SK-N-SH (cell line): ENCODE measurements around the gene SELENOM. TPM values are rescaled to one million over a fixed set of nuclear protein-coding genes. Genes with fewer than 3 reads are reported as not detected.
A peak's percentile ranks its signal among the peaks of the same experiment; 100 is the strongest.

ENCODE experiments used
- CTCF ChIA-PET: fragments of 300-600, 350-600 bp; formaldehyde crosslinking; extraction: SDS; loops from one replicate; lab custom pipeline; 2021; lab: Yijun Ruan, JAX
- POLR2A ChIA-PET: fragments of 350-600 bp; sonication (Branson Sonifier 250); formaldehyde crosslinking; extraction: SDS; loops from one replicate; lab custom pipeline; 2020; ENCODE audit warnings: antibody characterized with exemption, inconsistent platforms; lab: Yijun Ruan, JAX
- DNase-seq: peaks from one replicate; pipeline ENCODE4 v3.0.0; 2012
- H2AFZ ChIP-seq: fragments of 200-600 bp; sonication (generic); 2 replicates; pipeline ENCODE4 v1.8.1; 2016; ENCODE audit warnings: antibody characterized with exemption, mild to moderate bottlenecking, low read depth
- H3F3A ChIP-seq: fragments of 200-600 bp; sonication (generic); replicated peaks from 2 replicates; pipeline ENCODE3; 2016; ENCODE audit warnings: antibody characterized with exemption, mild to moderate bottlenecking; ENCODE audit not compliant: insufficient read depth
- H3K27ac ChIP-seq, 2 experiments: fragments of 200-500 bp in 1 of 2; fragments of 200-600 bp in 1 of 2; sonication (Bioruptor generic) in 1 of 2; sonication (generic), shearing (Covaris generic) in 1 of 2; 2 replicates each; pipeline versions ENCODE4 v1.5.1 to v1.6.1; 2014 to 2016; ENCODE audit warnings: low read depth in 2 of 2, inconsistent platforms in 1 of 2, low read length in 1 of 2, mild to moderate bottlenecking in 1 of 2, mixed read lengths in 1 of 2
- H3K27me3 ChIP-seq: fragments of 200-600 bp; sonication (generic), shearing (Covaris generic); 2 replicates; pipeline ENCODE4 v1.6.1; 2016; ENCODE audit warnings: mixed run types; ENCODE audit not compliant: insufficient read depth
- H3K36me3 ChIP-seq, 2 experiments: fragments of 200-500 bp in 1 of 2; fragments of 200-600 bp in 1 of 2; sonication (Bioruptor generic) in 1 of 2; sonication (generic) in 1 of 2; replicated peaks in 1 of 2; 2 replicates each; pipeline versions ENCODE3 to v1.5.1; 2014 to 2016; ENCODE audit warnings: low read length in 1 of 2, mild to moderate bottlenecking in 1 of 2; ENCODE audit not compliant: insufficient read depth in 2 of 2, control insufficient read depth in 1 of 2
- H3K4me1 ChIP-seq, 2 experiments: fragments of 200-500 bp in 1 of 2; fragments of 200-600 bp in 1 of 2; sonication (Bioruptor generic) in 1 of 2; sonication (generic), shearing (Covaris generic) in 1 of 2; 2 replicates each; pipeline versions ENCODE4 v1.5.1 to v1.6.1; 2014 to 2016; ENCODE audit warnings: low read depth in 1 of 2, low read length in 1 of 2, mixed run types in 1 of 2; ENCODE audit not compliant: insufficient read depth in 2 of 2, control insufficient read depth in 1 of 2
- H3K4me2 ChIP-seq: fragments of 200-600 bp; sonication (generic), shearing (Covaris generic); 2 replicates; pipeline ENCODE4 v1.6.1; 2017; ENCODE audit warnings: mixed run types
- H3K4me3 ChIP-seq, 2 experiments: fragments of 200-500 bp in 1 of 2; fragments of 200-600 bp in 1 of 2; sonication (Bioruptor generic) in 1 of 2; sonication (generic), shearing (Covaris generic) in 1 of 2; 2 replicates each; pipeline versions ENCODE4 v1.5.1 to v1.8.1; 2014 to 2016; ENCODE audit warnings: low read depth in 2 of 2, inconsistent platforms in 1 of 2, low read length in 1 of 2, mild to moderate bottlenecking in 1 of 2, mixed read lengths in 1 of 2, moderate library complexity in 1 of 2
- H3K79me2 ChIP-seq: fragments of 200-600 bp; sonication (generic); 2 replicates; pipeline ENCODE4 v1.8.1; 2017; ENCODE audit warnings: mild to moderate bottlenecking; ENCODE audit not compliant: insufficient read depth
- H3K9ac ChIP-seq: fragments of 200-600 bp; sonication (generic); 2 replicates; pipeline ENCODE4 v1.6.1; 2017; ENCODE audit warnings: mixed run types
- H3K9me2 ChIP-seq: fragments of 200-600 bp; sonication (generic); 2 replicates; pipeline ENCODE4 v1.6.1; 2017; ENCODE audit warnings: mixed run types
- H3K9me3 ChIP-seq: fragments of 200-600 bp; sonication (generic); 2 replicates; pipeline ENCODE4 v1.6.1; 2017; ENCODE audit warnings: mixed run types, mild to moderate bottlenecking, moderate library complexity
- H4K20me1 ChIP-seq: fragments of 200-600 bp; sonication (generic); 2 replicates; pipeline ENCODE4 v1.6.1; 2017; ENCODE audit warnings: mild to moderate bottlenecking, mixed run types; ENCODE audit not compliant: insufficient read depth
- CTCF ChIP-seq: fragments of 200-600 bp; sonication (generic); IDR thresholded peaks from 2 replicates; pipeline ENCODE4 v1.6.1; 2017; ENCODE audit warnings: antibody characterized with exemption, mild to moderate bottlenecking, moderate library complexity
- EZH2phosphoT487 ChIP-seq: fragments of 200-600 bp; sonication (generic); IDR thresholded peaks from 2 replicates; pipeline ENCODE4 v1.6.1; 2017; ENCODE audit warnings: low read depth, mixed run types, mild to moderate bottlenecking, antibody characterized with exemption, moderate library complexity, borderline replicate concordance
- FOXJ3 ChIP-seq: sonication (generic); formaldehyde crosslinking; IDR thresholded peaks from 2 replicates; pipeline ENCODE4 v1.5.1; 2020; ENCODE audit warnings: mild to moderate bottlenecking, missing genetic modification reagents
- GABPA ChIP-seq: IDR thresholded peaks from 2 replicates; pipeline ENCODE4 v1.4.0; 2012; ENCODE audit warnings: low read depth, mild to moderate bottlenecking
- GATA2 ChIP-seq: sonication (generic); formaldehyde crosslinking; IDR thresholded peaks from 2 replicates; pipeline ENCODE4 v1.5.0; 2020; ENCODE audit warnings: mild to moderate bottlenecking, missing genetic modification reagents
- MAX ChIP-seq: IDR thresholded peaks from 2 replicates; pipeline ENCODE4 v1.4.0; 2012; ENCODE audit warnings: low read depth
- MXI1 ChIP-seq: IDR thresholded peaks from 2 replicates; pipeline ENCODE4 v1.6.1; 2012; ENCODE audit warnings: mild to moderate bottlenecking, low read depth, low read length, improper control_type of control experiment
- NRF1 ChIP-seq: IDR thresholded peaks from 2 replicates; pipeline ENCODE4 v1.6.1; 2012; ENCODE audit warnings: low read depth, mild to moderate bottlenecking, low read length
- POLR2AphosphoS5 ChIP-seq: IDR thresholded peaks from 2 replicates; pipeline ENCODE4 v1.6.1; 2012; ENCODE audit warnings: low read depth, low read length
- RAD21 ChIP-seq: IDR thresholded peaks from 2 replicates; pipeline ENCODE4 v1.6.1; 2012; ENCODE audit warnings: mild to moderate bottlenecking, low read length
- SMC3 ChIP-seq: IDR thresholded peaks from 2 replicates; pipeline ENCODE4 v1.6.1; 2012; ENCODE audit warnings: low read depth, low read length, improper control_type of control experiment
- TAF1 ChIP-seq: IDR thresholded peaks from 2 replicates; pipeline ENCODE4 v1.6.1; 2012; ENCODE audit warnings: low read depth, mild to moderate bottlenecking, low read length, moderate library complexity, borderline replicate concordance
- TCF12 ChIP-seq: IDR thresholded peaks from 2 replicates; pipeline ENCODE4 v1.4.0; 2012
- TEAD4 ChIP-seq: IDR thresholded peaks from 2 replicates; pipeline ENCODE4 v1.4.0; 2012; ENCODE audit warnings: mild to moderate bottlenecking, borderline replicate concordance; ENCODE audit not compliant: insufficient read depth
- USF1 ChIP-seq: IDR thresholded peaks from 2 replicates; pipeline ENCODE4 v1.4.0; 2012; ENCODE audit warnings: low read depth, borderline replicate concordance
- YY1 ChIP-seq: IDR thresholded peaks from 2 replicates; pipeline ENCODE4 v1.4.0; 2012; ENCODE audit warnings: low read depth, mild to moderate bottlenecking
- ZBTB33 ChIP-seq: IDR thresholded peaks from 2 replicates; pipeline ENCODE4 v1.4.0; 2012; ENCODE audit warnings: low read depth, borderline replicate concordance
- WGBS: methylation state at CpG from one replicate; pipeline ENCODE4 v1.1.6; 2017; ENCODE audit warnings: low lambda C conversion rate; 5-methylcytosine and 5-hydroxymethylcytosine counted together
- polyA plus RNA-seq, 3 experiments: library from polyadenylated mRNA; depleted of rRNA; stranded (reverse); fragments of >200 nt; gene quantifications; 2 replicates each; pipeline ENCODE4 v1.2.3, GENCODE V29; 2012

Gene SELENOM
- polyA plus RNA-seq, 1 of the 3 experiments (the other 2 are of a cell fraction), result 117 TPM

GRCh38 chr22:31084811-31085492, 22.4 kb downstream of the SELENOM start:
- H3K36me3 ChIP-seq, result peaks cover 0 to 13% of the 10 kb centered on the region in 2 experiments
- CTCF ChIA-PET, result interaction anchor here (0.6 to 9.4 kb wide), 64 partner anchors 9 to 640 kb away, joined by 3 to 85 read pairs (median 5); partner anchors contain the start of genes INPP5J, MORC2, PES1 and RNF185
- POLR2A ChIA-PET, result interaction anchor here (0.8 to 2.2 kb wide), 10 partner anchors 9 to 163 kb away, joined by 3 to 11 read pairs (median 6); partner anchors contain the start of genes INPP5J, MORC2, SELENOM and TUG1
- peaks cover 53% of the 10 kb centered on the region for H3K79me2 ChIP-seq
- peak overlapping the region; percentile 76 to 95 for H3K27ac ChIP-seq
- peak overlapping the region; percentile 92 for H3K4me2 ChIP-seq
- 27% methylated on average over 23 of the region's 69 CpGs for WGBS
- H3K9me3 ChIP-seq, result no peaks in the 10 kb centered on the region
- no peaks in the 10 kb centered on the region for H4K20me1 ChIP-seq
- no peaks in the 10 kb centered on the region for H3K27me3 ChIP-seq
- TF ChIP-seq TAF1 (peak; percentile 76; the same call in 1 of the 2 replicates), NRF1 (peak; percentile 6; the same call in 1 of the 2 replicates), MXI1 (peak; percentile 74), RAD21 (peak; percentile 79), SMC3 (peak; percentile 70), GATA2 (CRISPR knock-in tag) (no peak), ZBTB33 (no peak), FOXJ3 (CRISPR knock-in tag) (no peak), TEAD4 (no peak), MAX (peak; percentile 74; the same call in 1 of the 2 replicates), GABPA (no peak), USF1 (0 out of 2 replicates have a peak, but pooled peaks have one; percentile 22), EZH2phosphoT487 (no peak), YY1 (peak; percentile 88), CTCF (peak; percentile 84), POLR2AphosphoS5 (peak; percentile 76), TCF12 (no peak)
- H3K9me2 ChIP-seq, result no peaks in the 10 kb centered on the region
- H3K4me1 ChIP-seq, result peaks cover 21 to 40% of the 10 kb centered on the region in 2 experiments; a peak in 2 of 4 replicates
- peak overlapping the region; percentile 70 to 74 for H3K4me3 ChIP-seq
- peak overlapping the region; percentile 90 for H2AFZ ChIP-seq
- DNase-seq, result peak; percentile 96
- no peaks in the 10 kb centered on the region for H3F3A ChIP-seq
- H3K9ac ChIP-seq, result peak overlapping the region; percentile 81
